ENCODE measurements around the gene CAD.

The CAD gene

GRCh38 chr2:27202854-27203253 is 14.3 kb upstream of the CAD start:
- no peak overlapping the region for H3K9ac ChIP-seq (ENCODE audit: low read depth, low read length)
- no peaks in the 10 kb centered on the region for H3K9me3 ChIP-seq (replicated peaks; ENCODE audit: low read length)
- no peaks in the 10 kb centered on the region for H3K27me3 ChIP-seq (ENCODE audit: control insufficient read depth, insufficient read depth, low read length)
- H3K4me1 ChIP-seq (ENCODE audit: control insufficient read depth, insufficient read depth, low read length), result no peaks in the 10 kb centered on the region
- H3K36me3 ChIP-seq (ENCODE audit: insufficient read depth, low read length), result peaks cover 63% of the 10 kb centered on the region
- no peak overlapping the region for H3K4me3 ChIP-seq (ENCODE audit: low read length)
- no peak overlapping the region for H3K4me2 ChIP-seq (ENCODE audit: low read length)

GRCh38 chr2:27203741-27204140 is 13.4 kb upstream of the CAD start:
- Histone ChIP-seq H3K36me3 (ENCODE audit: insufficient read depth, low read length) (peaks cover 69% of the 10 kb centered on the region), H3K4me3 (ENCODE audit: low read length) (no peak overlapping the region), H3K4me1 (ENCODE audit: control insufficient read depth, insufficient read depth, low read length) (no peaks in the 10 kb centered on the region), H3K9me3 (replicated peaks; ENCODE audit: low read length) (no peaks in the 10 kb centered on the region), H3K9ac (ENCODE audit: low read depth, low read length) (no peak overlapping the region), H3K27me3 (ENCODE audit: control insufficient read depth, insufficient read depth, low read length) (no peaks in the 10 kb centered on the region), H3K4me2 (ENCODE audit: low read length) (no peak overlapping the region)

GRCh38 chr2:27204566-27204965 is 12.6 kb upstream of the CAD start:
- H3K36me3 ChIP-seq (ENCODE audit: insufficient read depth, low read length), result peaks cover 69% of the 10 kb centered on the region

GRCh38 chr2:27205206-27205605 is 12.0 kb upstream of the CAD start:
- no peaks in the 10 kb centered on the region for H3K27me3 ChIP-seq (ENCODE audit: control insufficient read depth, insufficient read depth, low read length)

More at GRCh38 chr2:27204566-27204965, 12.6 kb upstream of the CAD start:
- Histone ChIP-seq H3K4me2 (ENCODE audit: low read length) (no peak overlapping the region), H3K9ac (ENCODE audit: low read depth, low read length) (no peak overlapping the region), H3K27me3 (ENCODE audit: control insufficient read depth, insufficient read depth, low read length) (no peaks in the 10 kb centered on the region), H3K4me3 (ENCODE audit: low read length) (no peak overlapping the region), H3K9me3 (replicated peaks; ENCODE audit: low read length) (no peaks in the 10 kb centered on the region), H3K4me1 (ENCODE audit: control insufficient read depth, insufficient read depth, low read length) (no peaks in the 10 kb centered on the region)

GRCh38 chr2:27206346-27206745 is 10.8 kb upstream of the CAD start:
- peaks cover 71% of the 10 kb centered on the region for H3K36me3 ChIP-seq (ENCODE audit: insufficient read depth, low read length)
- no peak overlapping the region for H3K4me2 ChIP-seq (ENCODE audit: low read length)
- H3K9me3 ChIP-seq (replicated peaks; ENCODE audit: low read length), result no peaks in the 10 kb centered on the region
- no peaks in the 10 kb centered on the region for H3K27me3 ChIP-seq (ENCODE audit: control insufficient read depth, insufficient read depth, low read length)
- H3K4me3 ChIP-seq (ENCODE audit: low read length), result no peak overlapping the region
- H3K9ac ChIP-seq (ENCODE audit: low read depth, low read length), result no peak overlapping the region
- peaks cover 5% of the 10 kb centered on the region for H3K4me1 ChIP-seq (ENCODE audit: control insufficient read depth, insufficient read depth, low read length)

More at GRCh38 chr2:27205206-27205605, 12.0 kb upstream of the CAD start:
- H3K4me2 ChIP-seq (ENCODE audit: low read length), result no peak overlapping the region
- no peaks in the 10 kb centered on the region for H3K9me3 ChIP-seq (replicated peaks; ENCODE audit: low read length)
- H3K36me3 ChIP-seq (ENCODE audit: insufficient read depth, low read length), result peaks cover 73% of the 10 kb centered on the region
- H3K9ac ChIP-seq (ENCODE audit: low read depth, low read length), result no peak overlapping the region
- no peaks in the 10 kb centered on the region for H3K4me1 ChIP-seq (ENCODE audit: control insufficient read depth, insufficient read depth, low read length)
- H3K4me3 ChIP-seq (ENCODE audit: low read length), result no peak overlapping the region

- H3K9me3 ChIP-seq (replicated peaks; ENCODE audit: low read length), result no peaks in the 10 kb centered on the region
- no peak overlapping the region for H3K9ac ChIP-seq (ENCODE audit: low read depth, low read length)
- no peak overlapping the region for H3K4me3 ChIP-seq (ENCODE audit: low read length)
- H3K36me3 ChIP-seq (ENCODE audit: insufficient read depth, low read length), result peaks cover 52% of the 10 kb centered on the region
- no peaks in the 10 kb centered on the region for H3K27me3 ChIP-seq (ENCODE audit: control insufficient read depth, insufficient read depth, low read length)
- H3K4me1 ChIP-seq (ENCODE audit: control insufficient read depth, insufficient read depth, low read length), result peaks cover 12% of the 10 kb centered on the region
- no peak overlapping the region for H3K4me2 ChIP-seq (ENCODE audit: low read length)
Measured at GRCh38 chr2:27208486-27209050, 8.6 kb upstream of the CAD start.

- Histone ChIP-seq H3K4me3 (ENCODE audit: low read length) (no peak overlapping the region), H3K27me3 (ENCODE audit: control insufficient read depth, insufficient read depth, low read length) (no peaks in the 10 kb centered on the region), H3K4me1 (ENCODE audit: control insufficient read depth, insufficient read depth, low read length) (peaks cover 13% of the 10 kb centered on the region), H3K4me2 (ENCODE audit: low read length) (no peak overlapping the region), H3K9me3 (replicated peaks; ENCODE audit: low read length) (no peaks in the 10 kb centered on the region), H3K9ac (ENCODE audit: low read depth, low read length) (no peak overlapping the region), H3K36me3 (ENCODE audit: insufficient read depth, low read length) (peaks cover 40% of the 10 kb centered on the region)
Measured at GRCh38 chr2:27209621-27210401, 7.4 kb upstream of the CAD start.

- peaks cover 13% of the 10 kb centered on the region for H3K4me1 ChIP-seq (ENCODE audit: control insufficient read depth, insufficient read depth, low read length)
- peak overlapping the region; percentile 98 for H3K9ac ChIP-seq (ENCODE audit: low read depth, low read length)
- H3K4me2 ChIP-seq (ENCODE audit: low read length), result peak overlapping the region; percentile 81
- peak overlapping the region; percentile 91 for H3K4me3 ChIP-seq (ENCODE audit: low read length)
- H3K36me3 ChIP-seq (ENCODE audit: insufficient read depth, low read length), result peaks cover 32% of the 10 kb centered on the region
- H3K27me3 ChIP-seq (ENCODE audit: control insufficient read depth, insufficient read depth, low read length), result no peaks in the 10 kb centered on the region
- no peaks in the 10 kb centered on the region for H3K9me3 ChIP-seq (replicated peaks; ENCODE audit: low read length)
Measured at GRCh38 chr2:27211241-27211942, 5.8 kb upstream of the CAD start.

- Histone ChIP-seq H3K9me3 (replicated peaks; ENCODE audit: low read length) (no peaks in the 10 kb centered on the region), H3K36me3 (ENCODE audit: insufficient read depth, low read length) (peaks cover 25% of the 10 kb centered on the region)
Measured at GRCh38 chr2:27211943-27212625, 5.1 kb upstream of the CAD start, which contains the start of the genes ATRAID and SLC5A6. Gene ATRAID, plus strand, starts transcription at chr2:27212041. Its CDS starts 328 bp downstream, at chr2:27212369. Gene SLC5A6, minus strand, starts transcription at chr2:27212268. Its CDS starts 4,618 bp downstream, at chr2:27207650.

GRCh38 chr2:27212626-27213471 is 4.3 kb upstream of the CAD start:
- H3K27me3 ChIP-seq (ENCODE audit: control insufficient read depth, insufficient read depth, low read length), result no peaks in the 10 kb centered on the region
- H3K4me2 ChIP-seq (ENCODE audit: low read length), result peak overlapping the region; percentile 81
- peaks cover 18% of the 10 kb centered on the region for H3K36me3 ChIP-seq (ENCODE audit: insufficient read depth, low read length)
- H3K9ac ChIP-seq (ENCODE audit: low read depth, low read length), result peak overlapping the region; percentile 98
- peak overlapping the region; percentile 91 for H3K4me3 ChIP-seq (ENCODE audit: low read length)
- H3K9me3 ChIP-seq (replicated peaks; ENCODE audit: low read length), result no peaks in the 10 kb centered on the region
- peaks cover 17% of the 10 kb centered on the region for H3K4me1 ChIP-seq (ENCODE audit: control insufficient read depth, insufficient read depth, low read length)

More at GRCh38 chr2:27211943-27212625, 5.1 kb upstream of the CAD start, which contains the start of the genes ATRAID and SLC5A6:
- H3K27me3 ChIP-seq (ENCODE audit: control insufficient read depth, insufficient read depth, low read length), result no peaks in the 10 kb centered on the region
- peaks cover 16% of the 10 kb centered on the region for H3K4me1 ChIP-seq (ENCODE audit: control insufficient read depth, insufficient read depth, low read length)
- H3K9ac ChIP-seq (ENCODE audit: low read depth, low read length), result peak within 1 kb of the TSS; percentile 98
- peak within 1 kb of the TSS; percentile 91 for H3K4me3 ChIP-seq (ENCODE audit: low read length)
- H3K4me2 ChIP-seq (ENCODE audit: low read length), result peak within 1 kb of the TSS; percentile 81
